T-helper 1 cell treated with Interleukin-12 subunit alpha and Interleukin-12 subunit beta and Interleukin-4 antibody, amounts not matched to agents 30 ng/mL and 1 ng/mL, for 36 hours (primary cell): ENCODE data around the gene ARHGAP9. TPM values are rescaled to one million over a fixed set of nuclear protein-coding genes. Genes with fewer than 3 reads are reported as not detected.
"Not testable (repeated sequence)": the region's sequence is repeated elsewhere in the genome, so short reads cannot be mapped to it uniquely, and the experiment has no call there.

ENCODE experiments used
- intact Hi-C: fragments of 100-400 bp; cut with micrococcal nuclease; formaldehyde crosslinking; loops from one replicate; pipeline ENCODE4 v1.15.1; 2024
- total RNA-seq: library from RNA; stranded (reverse); gene quantifications from 2 replicates; pipeline ENCODE4 v1.2.3, GENCODE V29; 2022

The ARHGAP9 gene
- total RNA-seq, 1 donor from 2014 or later: 190 TPM

DNA sequence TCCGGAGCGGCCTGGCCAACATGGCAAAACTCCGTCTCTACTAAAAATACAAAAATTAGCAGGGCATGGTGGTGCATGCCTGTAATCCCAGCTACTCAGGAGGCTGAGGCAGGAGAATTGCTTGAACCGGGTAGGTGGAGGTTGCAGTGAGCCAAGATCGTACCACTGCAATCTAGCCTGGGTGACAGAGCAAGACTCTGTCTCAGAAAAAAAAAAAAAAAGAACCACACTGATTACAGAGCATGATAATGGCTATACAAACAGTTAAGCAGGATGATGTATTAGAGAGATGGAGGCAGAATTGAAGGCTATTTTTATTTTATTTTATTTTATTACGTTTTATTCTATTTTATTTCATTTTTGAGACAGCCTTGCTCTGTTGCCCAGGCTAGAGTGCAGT, 35.3 kb downstream of the ARHGAP9 start:
- intact Hi-C loops: not testable (repeated sequence)

DNA sequence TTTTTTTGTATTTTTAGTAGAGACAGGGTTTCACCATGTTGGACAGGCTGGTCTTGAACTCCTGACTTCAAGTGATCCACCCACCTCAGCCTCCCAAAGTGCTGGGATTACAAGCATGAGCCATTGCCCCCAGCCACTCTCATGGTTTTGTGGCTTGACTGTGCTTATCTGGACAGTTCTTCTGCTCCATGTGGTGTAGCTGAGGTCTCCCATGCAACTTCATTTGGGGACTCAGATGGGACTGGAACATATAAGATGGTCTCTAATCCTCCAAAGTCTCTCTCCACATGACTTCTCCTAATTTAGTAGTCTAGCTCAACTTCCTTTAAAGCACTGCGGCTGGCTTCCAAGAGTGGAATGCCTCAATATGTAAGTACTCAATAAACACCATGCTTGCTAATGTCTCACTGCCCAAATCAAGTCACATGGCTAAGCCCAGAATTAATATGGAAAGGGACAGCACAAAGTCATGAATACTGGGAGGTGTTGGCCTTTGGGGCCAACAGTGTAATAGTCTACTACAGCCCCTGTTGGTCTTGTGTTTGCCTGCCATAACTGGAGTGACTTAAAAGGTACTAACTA, 37.7 kb downstream of the ARHGAP9 start:
- intact Hi-C loops: no loop called here

DNA sequence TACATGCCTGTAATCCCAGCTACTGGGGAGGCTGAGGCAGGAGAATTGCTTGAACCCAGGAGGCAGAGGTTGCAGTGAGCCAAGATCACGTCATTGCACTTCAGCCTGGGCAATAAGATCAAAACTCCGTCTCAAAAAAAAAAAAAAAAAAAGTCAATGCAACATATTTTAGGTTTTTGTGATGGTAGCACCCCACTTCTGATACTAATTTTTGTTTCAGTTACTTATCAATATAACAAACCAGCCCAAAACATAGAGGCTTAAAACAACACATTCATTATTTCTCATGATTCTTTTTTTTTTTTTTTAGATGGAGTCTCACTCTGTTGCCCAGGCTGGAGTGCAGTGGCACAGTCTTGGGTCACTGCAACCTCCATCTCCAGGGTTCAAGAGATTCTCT, 38.3 kb downstream of the ARHGAP9 start:
- intact Hi-C loops: not testable (repeated sequence)

DNA sequence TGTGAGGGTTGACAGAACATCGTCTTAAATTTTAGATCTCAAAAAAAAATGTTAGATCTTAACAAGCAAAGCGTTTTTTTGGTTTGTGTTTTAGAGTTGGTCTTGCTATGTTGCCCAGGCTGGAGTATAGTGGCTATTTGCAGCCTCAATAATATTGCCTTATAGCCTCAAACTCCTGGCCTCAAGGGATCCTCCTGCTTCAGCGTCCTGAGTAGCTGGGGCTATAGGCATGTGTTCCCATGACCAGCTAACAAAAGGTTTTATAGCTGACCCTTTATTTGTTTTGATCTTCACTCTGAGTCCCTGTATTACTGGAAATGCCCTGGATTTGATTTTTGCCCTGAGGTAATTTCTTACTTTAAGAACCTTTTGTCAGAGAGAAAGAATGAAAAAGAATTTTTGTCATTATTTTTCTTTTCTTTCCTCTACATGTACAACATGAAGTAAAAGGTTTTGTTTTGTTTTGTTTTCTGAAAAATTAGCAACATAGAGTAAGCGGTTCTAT, 39.9 kb downstream of the ARHGAP9 start:
- intact Hi-C loops: no loop called here

DNA sequence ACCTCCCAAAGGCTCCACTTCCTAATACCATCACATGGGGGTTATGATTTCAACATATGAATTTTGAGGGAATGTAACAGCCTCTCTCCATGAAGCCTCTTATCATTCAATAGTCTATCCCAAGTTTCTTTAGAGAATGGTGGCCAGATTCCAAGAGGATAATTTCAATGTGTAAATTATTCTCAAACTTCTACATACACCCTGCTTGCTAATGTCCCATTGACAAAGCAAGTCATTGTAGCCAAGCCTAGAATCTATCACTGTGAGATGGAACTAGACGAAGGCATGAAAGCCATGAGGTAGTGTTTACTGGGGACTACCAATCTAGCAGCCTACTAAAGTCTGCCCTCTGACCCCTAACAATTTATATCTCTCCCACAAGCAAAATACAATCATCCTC, 41.3 kb downstream of the ARHGAP9 start:
- intact Hi-C loops: no loop called here

DNA sequence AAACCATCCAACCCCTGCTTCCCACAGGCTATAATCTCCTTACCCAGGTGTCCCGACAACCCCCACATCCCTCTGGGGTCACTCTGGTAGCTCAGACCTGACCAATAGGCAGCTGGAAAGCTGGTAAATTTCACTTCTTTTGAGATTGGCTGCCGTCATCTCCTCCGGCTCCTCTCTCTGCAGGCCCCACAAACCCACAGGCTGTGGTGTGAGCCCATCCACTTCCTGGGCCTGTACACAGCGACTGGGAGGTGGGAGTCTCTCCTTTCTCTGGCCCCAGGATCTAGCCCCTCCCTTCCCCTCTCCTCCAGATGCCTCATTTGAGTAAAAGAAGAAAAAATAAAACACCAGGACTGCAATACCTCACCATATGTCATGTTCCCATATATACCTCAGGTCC, 44.4 kb downstream of the ARHGAP9 start:
- intact Hi-C loops: no loop called here

DNA sequence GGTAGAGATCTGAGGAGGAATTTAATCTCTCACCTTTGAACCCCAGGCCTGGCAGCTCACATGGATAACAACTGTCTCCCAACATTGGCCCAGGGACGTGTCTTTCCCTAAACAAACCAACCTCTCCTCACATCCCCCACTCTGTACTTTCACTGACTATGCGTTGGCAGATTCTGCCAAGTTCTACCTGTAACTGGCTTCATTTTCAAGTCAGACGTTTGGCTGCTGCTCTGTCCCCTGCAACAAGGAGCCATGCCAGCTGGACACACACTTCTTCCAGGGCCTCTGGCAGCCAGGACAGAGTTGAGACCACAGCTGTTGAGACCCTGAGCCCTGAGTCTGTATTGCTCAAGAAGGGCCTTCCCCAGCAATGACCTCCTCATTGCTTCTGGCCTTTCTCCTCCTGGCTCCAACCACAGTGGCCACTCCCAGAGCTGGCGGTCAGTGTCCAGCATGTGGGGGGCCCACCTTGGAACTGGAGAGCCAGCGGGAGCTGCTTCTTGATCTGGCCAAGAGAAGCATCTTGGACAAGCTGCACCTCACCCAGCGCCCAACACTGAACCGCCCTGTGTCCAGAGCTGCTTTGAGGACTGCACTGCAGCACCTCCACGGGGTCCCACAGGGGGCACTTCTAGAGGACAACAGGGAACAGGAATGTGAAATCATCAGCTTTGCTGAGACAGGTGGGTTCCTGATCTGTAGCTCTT, 45.0 kb downstream of the ARHGAP9 start, which contains the start of gene INHBC:
Gene INHBC (plus strand): TSS at position 268 of the 707 bp plus-strand sequence. CDS start 103 bp downstream, at position 371.
- intact Hi-C loops: loop anchor here (5.0 kb wide), 1 partner anchor 797 kb away; no protein-coding TSS in a partner anchor

DNA sequence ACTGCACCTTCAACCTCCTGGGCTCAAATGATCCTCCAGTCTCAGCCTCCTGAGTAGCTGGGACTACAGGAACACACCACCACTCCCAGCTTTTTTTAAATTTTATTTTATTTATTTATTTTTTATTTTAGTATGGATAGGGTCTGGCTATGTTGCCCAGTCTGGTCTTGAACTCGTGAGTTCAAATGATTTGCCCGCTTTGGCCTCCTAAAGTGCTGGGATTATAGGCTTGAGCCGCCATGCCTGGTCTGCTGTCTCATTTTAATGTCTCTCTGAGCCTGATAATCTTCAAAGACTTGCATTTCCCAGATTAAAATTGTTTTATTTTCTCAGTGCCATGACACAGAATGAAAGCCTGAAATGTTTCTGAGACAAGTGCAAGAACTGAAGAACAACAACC, 46.3 kb downstream of the ARHGAP9 start:
- intact Hi-C loops: loop anchor here (5.0 kb wide), 1 partner anchor 796 kb away; no protein-coding TSS in a partner anchor

DNA sequence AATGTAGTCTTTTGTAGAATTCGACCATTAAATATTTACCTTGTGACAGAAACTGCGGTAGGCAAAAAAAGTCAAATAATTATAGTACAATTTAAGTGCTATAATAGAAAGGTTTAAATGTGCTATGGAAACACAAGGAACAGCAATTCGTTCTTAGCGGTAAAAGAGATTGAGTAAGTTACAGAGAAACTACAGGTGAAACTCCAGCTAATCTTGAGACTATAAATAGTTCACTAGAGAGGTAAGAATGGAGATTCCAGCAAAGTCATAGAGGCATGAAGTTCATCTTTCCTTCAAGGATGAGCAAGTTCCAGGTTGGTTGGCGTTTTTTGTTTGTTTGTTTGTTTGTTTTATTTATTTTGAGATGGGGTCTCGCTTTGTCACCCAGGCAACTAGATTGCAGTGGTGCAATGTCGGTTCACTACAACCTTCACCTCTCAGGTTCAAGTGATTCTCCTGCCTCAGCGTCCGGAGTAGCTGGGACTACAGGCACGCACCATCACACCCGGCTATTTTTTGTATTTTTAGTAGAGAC, 47.9 kb downstream of the ARHGAP9 start:
- intact Hi-C loops: loop anchor here (1.0 to 5.0 kb wide), 12 partner anchors 22 to 1459 kb away; partner anchors contain the start of genes ARHGAP9, CDK4, DCTN2 and GLI1

DNA sequence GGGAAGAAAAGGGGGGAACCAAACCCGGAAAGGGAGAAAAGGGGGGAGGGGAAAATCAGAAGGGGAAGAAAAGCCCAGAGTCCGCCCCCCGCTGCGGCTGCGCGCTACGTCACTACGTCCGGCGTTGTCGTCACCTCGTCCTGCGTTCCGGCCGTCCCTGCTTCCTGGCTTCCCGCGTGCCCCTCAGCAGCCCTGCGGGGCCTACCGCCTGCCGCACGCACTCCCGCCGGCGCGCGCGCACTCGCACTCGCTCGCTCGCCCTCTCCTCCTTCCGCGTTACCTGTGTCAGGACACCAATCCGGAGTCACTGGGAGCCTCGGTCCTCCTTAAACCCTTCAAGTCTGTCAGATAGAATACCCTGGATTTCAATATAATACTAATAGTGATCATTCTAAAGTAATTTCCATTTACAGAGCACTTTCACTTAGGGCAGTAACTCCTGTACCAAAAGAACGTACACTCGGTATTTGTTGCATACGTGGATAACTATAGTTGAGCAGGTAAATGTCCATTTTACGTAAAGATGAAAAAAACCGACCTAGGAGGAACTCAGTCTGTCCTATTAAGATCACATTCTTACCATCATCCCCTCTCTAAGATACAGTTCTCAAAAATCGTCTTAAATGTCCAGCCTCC, 48.6 kb downstream of the ARHGAP9 start, which contains the start of gene R3HDM2:
Gene R3HDM2 (minus strand): TSS at position 113 of the 636 bp plus-strand sequence. CDS start 120,615 bp downstream, outside the sequence.
- intact Hi-C loops: loop anchor here (1.0 to 5.0 kb wide), 13 partner anchors 22 to 1458 kb away; partner anchors contain the start of genes ARHGAP9, CDK4, DCTN2 and GLI1

DNA sequence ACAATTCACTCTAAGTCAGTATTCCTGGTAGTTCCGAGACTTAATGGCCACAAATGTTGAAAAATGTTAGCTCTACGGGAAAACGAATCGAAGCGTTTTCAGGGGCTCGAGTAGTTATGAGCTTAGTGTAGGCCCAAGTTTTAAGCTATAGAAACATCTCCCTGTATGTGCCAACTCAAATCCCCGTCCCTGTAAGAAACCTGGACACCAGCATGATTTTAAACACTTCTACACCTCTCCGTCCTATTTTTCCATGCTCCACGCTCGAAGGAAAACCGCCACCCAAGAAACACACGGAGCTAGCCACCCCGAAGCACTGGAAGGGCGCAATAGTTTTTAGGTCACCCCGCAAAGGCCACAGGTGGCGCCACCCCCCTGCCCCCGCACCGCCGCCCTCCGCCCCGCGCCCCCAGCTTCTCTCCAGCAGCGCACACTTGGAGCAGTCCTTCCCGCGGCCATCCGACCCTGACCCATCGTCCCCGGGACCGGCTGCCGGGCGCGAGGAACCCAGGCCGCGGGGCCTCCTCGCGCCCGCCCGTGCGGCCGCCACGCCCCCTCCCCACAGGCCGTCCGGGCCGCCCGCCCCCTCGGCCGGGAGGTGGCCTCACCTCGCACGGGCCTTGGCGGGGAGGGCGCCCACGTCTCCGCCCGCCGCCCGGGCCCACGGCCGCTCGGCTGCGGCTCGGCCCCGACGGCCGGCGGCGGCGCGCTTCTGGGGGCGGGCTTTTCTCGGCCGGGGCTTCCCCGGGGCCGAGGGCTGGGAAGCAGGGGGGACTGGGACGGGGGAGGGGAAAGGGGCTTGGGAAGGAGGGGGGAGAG, 49.3 kb downstream of the ARHGAP9 start:
- intact Hi-C loops: loop anchor here (1.0 to 5.0 kb wide), 8 partner anchors 48 to 1458 kb away; partner anchors contain the start of genes ARHGAP9, CDK4, MBD6 and NEMP1

DNA sequence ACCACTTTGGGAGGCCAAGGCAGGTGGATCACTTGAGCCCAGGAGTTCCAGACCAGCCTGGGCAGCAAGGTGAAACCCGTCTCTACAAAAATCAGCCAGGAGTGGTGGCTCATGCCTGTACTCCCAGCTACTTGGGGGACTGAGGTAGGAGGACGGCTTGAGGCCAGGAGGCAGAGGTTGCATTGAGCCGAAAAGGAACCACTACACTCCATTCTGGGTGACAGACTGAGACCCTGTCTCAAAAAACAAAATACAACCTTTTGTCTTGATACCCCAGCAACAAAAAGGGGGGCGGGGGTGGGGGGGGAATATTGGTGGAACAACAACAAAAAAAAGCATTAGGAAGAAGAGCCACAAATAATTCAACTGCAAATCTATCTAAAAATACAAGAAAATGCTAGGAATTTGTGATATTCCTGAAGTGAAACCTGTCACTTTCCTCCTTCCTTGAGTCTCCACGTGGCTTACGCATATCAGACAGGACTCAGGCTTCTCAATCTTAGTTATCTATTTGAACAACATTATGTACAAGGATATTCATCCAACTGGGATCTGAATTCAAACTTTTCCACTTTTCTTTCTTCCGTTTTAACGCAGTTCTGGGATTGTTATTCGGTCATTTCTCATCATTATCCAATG, 50.1 kb downstream of the ARHGAP9 start:
- intact Hi-C loops: loop anchor here (1.0 to 5.0 kb wide), 8 partner anchors 49 to 1457 kb away; partner anchors contain the start of genes ARHGAP9, CDK4, MBD6 and NEMP1

DNA sequence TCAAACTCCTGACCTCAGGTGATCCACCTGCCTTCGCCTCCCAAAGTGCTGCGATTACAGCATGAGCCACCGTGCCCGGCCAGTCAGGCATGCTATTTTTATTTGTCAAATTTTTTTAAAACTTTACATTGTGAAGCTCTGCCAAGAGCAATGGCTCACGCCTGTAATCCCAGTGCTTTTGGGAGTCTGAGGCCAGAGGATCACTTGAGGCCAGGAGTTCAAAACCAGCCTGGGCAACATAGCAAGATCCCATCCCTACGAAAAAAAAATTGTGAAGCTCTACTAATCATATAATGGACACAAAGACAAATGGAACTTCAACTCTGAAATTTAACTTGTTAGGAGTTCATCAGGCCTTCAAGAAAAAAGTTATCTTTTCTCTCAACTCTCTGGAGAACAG, 50.7 kb downstream of the ARHGAP9 start:
- intact Hi-C loops: no loop called here

DNA sequence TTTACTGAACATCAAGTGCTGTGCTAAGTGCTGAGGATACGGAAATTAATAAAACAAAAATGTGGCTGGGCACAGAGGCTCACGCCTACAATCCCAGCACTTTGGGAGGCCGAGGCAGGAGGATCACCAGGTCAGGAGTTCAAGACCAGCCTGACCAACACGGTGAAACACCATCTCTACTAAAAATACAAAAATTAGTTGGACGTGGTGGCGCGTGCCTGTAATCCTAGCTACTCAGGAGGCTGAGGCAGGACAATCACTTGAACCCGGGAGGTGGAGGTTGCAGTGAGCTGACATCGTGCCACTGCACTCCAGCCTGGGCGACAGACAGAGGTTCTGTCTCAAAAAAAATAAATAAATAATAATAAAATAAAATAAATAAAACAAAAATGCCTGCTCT, 52.7 kb downstream of the ARHGAP9 start:
- intact Hi-C loops: not testable (repeated sequence)

Other genes with a start within 250 kb of the ARHGAP9 start
- 4.2 and 5.7 TPM in 2 replicates for gene STAC3, start 228.7 kb downstream of the ARHGAP9 start, total RNA-seq
- gene R3HDM2, start 48.8 kb downstream of the ARHGAP9 start, total RNA-seq: 67.4 and 68.3 TPM in 2 replicates
- gene INHBC, start 45.1 kb downstream of the ARHGAP9 start, total RNA-seq: not detected in 2 replicates
- 0.07 TPM in 1 of 2 replicates, not detected in the other for gene INHBE, start 24.6 kb downstream of the ARHGAP9 start, total RNA-seq
- gene GLI1, start 20.1 kb downstream of the ARHGAP9 start, total RNA-seq: 0.51 and 0.76 TPM in 2 replicates
- gene MARS1, start 8.2 kb upstream of the ARHGAP9 start, total RNA-seq: 224 TPM in 2 replicates
- 20.1 and 22.0 TPM in 2 replicates for gene DDIT3, start 40.6 kb upstream of the ARHGAP9 start, total RNA-seq
- gene MBD6, start 43.0 kb upstream of the ARHGAP9 start, total RNA-seq: 73.2 and 84.8 TPM in 2 replicates
- gene DCTN2, start 67.3 kb upstream of the ARHGAP9 start, total RNA-seq: 88.6 and 89.2 TPM in 2 replicates
- 1.5 and 2.2 TPM in 2 replicates for gene KIF5A, start 70.2 kb upstream of the ARHGAP9 start, total RNA-seq
- 24.8 and 26.3 TPM in 2 replicates for gene PIP4K2C, start 111.3 kb upstream of the ARHGAP9 start, total RNA-seq
- 25.7 and 27.5 TPM in 2 replicates for gene DTX3, start 125.0 kb upstream of the ARHGAP9 start, total RNA-seq
- gene ARHGEF25, start 131.6 kb upstream of the ARHGAP9 start, total RNA-seq: 0.34 and 0.51 TPM in 2 replicates
- gene B4GALNT1, start 153.3 kb upstream of the ARHGAP9 start, total RNA-seq: 4.3 and 4.5 TPM in 2 replicates
- gene OS9, start 214.3 kb upstream of the ARHGAP9 start, total RNA-seq: 161 and 162 TPM in 2 replicates